Islet precursor cell (in vitro differentiated cells): ENCODE measurements around the gene CCDC13.

Experiments
- DNase-seq: peaks from one replicate; pipeline ENCODE4 v3.0.0-alpha.2; 2018

CCDC13 gene

GRCh38 chr3:42749753-42750231, 23.3 kb downstream of the CCDC13 start:
- DNase-seq: peak; percentile 86

- peak; percentile 18 for DNase-seq
Measured at GRCh38 chr3:42749025-42749752, 23.9 kb downstream of the CCDC13 start.

DNA sequence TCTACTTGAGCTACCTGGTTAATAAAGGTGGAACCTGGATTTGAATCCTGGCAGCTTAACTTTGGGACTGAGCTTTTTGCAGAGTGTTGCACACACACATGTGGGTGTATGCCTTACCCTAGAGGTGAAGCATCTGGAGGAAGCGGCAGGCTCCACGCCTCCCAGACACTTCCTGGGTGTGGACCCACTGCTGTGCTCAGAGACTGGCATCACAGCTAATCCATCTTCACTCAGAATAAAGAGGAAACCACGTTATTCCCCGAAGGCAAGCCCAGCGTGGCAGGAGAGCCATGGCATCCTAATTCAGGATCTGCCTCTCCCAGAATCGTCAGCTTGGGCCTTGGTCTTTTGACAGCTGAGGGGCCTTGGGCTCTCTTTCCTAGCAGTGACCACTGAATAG, 25.5 kb downstream of the CCDC13 start:
- peak; percentile 30 for DNase-seq

- peak; percentile 46 for DNase-seq
Measured at GRCh38 chr3:42746455-42747450, 26.3 kb downstream of the CCDC13 start.

DNA sequence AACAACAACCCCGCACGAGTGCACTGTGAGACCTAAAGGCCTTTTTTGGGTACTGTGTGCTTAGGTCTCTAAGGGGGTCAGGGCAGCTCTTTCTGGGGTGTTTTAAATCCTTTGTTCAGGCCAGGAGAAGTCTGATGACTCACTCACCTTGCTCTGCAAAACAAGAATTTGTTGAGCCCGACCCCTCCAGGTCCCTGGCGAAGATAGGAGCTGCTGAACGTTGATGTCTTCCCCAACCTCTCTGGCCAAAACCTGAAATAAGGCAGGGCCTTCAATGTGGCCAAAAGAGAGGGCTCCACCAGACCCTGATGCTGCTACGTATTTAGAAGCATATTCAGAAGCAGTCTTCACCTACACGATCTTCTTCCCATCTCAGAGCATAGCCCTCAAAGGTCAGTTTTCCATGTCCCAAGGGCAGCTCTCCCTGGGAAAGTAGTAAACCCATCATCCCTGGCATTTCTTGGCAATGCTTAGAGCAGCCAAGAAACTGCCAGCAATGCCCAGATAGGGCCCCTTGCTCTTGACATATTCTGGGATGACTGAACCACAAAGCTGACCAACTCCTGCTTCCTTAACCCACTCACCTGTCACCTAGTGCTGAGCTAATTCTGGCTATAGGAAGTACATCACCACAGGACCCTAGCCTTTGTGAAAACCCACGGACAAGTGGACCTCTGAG, 27.1 kb downstream of the CCDC13 start:
- peak; percentile 61 for DNase-seq

DNA sequence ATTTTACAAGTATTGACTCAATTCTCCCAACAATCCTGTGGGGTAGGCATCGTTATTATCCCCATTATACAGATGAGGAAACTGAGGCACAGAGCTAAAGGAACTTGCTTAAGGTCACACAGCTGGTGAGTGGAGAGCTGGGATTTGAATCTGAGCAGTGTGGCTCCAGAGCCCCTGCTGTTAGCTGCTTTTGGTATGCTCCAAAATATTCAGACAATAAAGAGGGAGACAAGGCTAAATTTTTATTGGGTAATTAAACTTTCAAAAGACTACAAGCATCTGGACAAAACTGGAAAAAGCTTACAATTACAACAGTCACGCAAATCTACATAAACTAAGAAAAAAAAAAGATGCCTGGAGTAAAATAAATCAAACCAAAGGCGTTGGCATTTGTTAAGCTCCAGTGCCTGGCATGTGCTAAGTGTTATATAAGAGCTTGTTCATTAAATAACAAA, 27.7 kb downstream of the CCDC13 start:
- DNase-seq: no peak

GRCh38 chr3:42743204-42743995, 29.7 kb downstream of the CCDC13 start:
- peak; percentile 13 for DNase-seq

DNA sequence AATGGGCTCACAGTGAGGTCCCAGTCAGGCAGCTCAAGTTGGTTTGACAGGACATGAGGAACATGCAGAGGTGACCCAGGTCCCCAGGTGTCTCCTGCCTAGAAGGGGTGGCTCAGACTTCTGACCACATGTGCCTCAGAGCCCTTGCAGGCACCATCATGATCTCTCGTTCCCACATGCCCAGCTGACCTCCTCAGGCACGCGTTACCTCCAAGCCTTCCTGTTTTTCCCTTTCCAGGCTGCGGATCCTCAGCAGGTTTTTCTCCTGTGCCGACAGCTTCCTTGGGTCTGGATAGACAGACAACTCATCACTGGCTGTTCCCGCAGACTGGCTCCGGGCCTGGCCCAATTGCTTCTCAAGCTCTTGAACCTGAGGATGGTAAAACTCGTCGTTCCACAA, 30.4 kb downstream of the CCDC13 start:
- DNase-seq: peak; percentile 35

DNA sequence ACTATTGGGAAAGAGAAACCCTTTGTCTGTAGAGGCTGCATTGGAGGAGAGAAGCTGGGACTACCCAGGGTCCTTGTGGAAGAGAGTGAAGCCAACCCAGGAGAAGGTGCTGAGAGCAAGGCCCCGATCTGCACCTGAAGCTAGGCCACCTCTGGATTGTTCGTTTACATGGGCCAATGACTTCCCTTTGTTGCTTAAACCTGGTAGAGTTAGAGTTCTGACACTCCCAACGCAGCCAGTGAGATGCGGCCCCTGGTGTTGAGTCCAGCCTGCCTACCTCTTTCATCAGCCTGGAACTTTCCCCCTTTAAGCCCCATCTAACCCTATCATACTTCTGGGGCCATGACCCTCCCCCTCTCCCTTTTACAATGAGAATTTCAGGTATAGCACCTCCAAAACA, 30.8 kb downstream of the CCDC13 start:
- peak; percentile 22 for DNase-seq

DNA sequence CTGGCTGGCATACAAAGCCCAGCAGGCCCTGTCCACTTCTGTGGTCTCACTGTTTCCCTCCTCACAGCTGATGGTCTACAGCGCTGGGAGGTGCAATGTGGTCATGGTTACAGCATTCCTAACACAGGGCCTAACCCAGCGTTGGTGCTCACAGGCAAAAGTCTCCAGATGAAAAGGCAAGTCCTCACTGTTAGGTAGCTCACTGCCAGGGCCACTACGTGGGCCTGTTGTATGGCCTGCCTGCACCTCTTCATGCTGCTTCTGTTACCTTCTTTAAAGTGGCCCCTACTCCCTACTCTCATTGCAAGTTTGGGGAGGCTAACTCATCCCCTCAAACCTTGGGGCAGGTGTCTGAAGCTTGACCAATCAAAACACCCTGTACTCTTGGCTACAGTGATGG, 31.3 kb downstream of the CCDC13 start:
- DNase-seq: peak; percentile 44

- DNase-seq: peak; percentile 55
Measured at GRCh38 chr3:42739401-42740158, 33.5 kb downstream of the CCDC13 start.

GRCh38 chr3:42736531-42736930, 36.5 kb downstream of the CCDC13 start:
- DNase-seq: no peak

DNA sequence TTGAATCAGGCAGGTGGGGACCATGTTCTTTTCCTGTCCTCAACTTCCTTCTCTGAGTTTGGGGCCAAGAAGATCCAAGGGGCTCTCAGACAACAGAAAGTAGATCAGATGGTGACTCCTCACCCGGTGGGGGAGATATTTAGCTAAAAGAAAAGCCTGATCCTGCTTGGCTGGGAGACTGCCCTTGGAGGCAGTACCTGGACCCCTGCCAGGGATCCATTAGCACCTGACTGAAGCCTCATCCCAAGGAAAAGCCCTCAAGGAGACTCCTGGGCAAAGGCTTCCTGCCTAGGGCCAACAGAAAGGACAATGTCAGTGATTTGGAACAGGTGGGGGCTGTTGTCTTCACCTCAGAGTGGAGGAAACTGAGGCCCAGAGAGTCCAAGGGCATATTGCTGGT, 37.0 kb downstream of the CCDC13 start:
- DNase-seq: peak; percentile 38

DNA sequence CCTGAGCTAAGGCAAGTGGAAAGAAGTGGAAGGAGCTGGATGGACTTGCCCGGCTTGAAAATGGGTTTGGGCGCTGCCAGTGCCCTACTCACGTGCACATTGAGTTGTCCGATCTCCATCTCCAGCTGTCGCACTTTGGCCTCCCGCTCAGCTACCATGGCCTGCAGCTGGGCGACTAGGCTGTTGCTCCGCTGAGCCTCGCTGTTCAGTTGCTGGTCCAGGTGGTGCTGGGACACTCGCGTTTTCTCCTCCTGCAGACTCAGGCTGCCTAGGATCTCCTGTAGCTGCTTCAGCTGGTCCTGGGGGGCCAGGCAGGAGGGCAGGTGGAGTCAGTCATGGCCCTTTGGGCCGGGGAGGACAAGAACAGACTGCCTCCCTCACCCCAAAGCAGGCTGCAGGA, 37.4 kb downstream of the CCDC13 start:
- DNase-seq: peak; percentile 42

GRCh38 chr3:42735019-42735418, 38.0 kb downstream of the CCDC13 start:
- peak; percentile 47 for DNase-seq

GRCh38 chr3:42734263-42734860, 38.7 kb downstream of the CCDC13 start:
- DNase-seq: peak; percentile 55

- peak; percentile 51 for DNase-seq
Measured at GRCh38 chr3:42733501-42734262, 39.4 kb downstream of the CCDC13 start.

DNA sequence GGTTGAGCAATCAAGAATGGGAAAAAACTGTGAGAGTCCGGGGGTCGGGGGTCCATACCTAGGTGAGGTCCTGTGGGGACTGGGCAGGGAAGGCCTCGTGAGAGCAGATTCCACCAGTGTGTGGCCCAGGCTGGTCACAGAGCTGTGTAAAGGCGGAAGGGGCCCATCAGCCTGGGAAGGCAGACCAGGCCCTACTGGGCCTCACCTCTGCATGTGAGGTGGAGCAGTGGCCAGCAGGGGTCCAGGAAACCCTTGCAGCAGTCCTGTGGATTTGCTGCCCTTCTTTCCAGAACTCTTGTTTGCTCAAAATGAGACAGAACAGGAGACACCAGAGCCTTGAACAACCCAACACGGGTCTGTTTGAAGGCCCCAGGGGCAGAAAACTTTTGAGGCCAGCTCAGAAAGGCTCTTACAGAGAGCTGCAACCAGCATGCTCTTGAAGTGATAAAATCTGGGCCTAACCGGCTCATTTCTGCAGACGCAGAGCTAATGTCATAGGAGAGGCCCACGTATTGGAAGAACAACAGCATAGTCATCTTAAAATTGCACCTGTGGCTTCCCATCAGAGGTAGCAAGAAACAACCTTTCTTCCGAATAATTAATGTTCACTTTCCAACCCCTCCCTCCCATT, 40.1 kb downstream of the CCDC13 start:
- peak; percentile 81 for DNase-seq

GRCh38 chr3:42732196-42732828, 40.7 kb downstream of the CCDC13 start:
- peak; percentile 54 for DNase-seq
